Stimulated activated CD4-positive, alpha-beta T cell treated with anti-CD3 and anti-CD28 coated beads, Interleukin-15, amount 100 ng/mL, for 48 hours (primary cell): ENCODE measurements around the gene EHMT1.

Experiments
- DNase-seq, 2 donors: peaks; one replicate each; pipeline ENCODE4 v3.0.0-alpha.2; 2020; ENCODE audit warnings: low read depth in 2 of 2

EHMT1 gene

DNA sequence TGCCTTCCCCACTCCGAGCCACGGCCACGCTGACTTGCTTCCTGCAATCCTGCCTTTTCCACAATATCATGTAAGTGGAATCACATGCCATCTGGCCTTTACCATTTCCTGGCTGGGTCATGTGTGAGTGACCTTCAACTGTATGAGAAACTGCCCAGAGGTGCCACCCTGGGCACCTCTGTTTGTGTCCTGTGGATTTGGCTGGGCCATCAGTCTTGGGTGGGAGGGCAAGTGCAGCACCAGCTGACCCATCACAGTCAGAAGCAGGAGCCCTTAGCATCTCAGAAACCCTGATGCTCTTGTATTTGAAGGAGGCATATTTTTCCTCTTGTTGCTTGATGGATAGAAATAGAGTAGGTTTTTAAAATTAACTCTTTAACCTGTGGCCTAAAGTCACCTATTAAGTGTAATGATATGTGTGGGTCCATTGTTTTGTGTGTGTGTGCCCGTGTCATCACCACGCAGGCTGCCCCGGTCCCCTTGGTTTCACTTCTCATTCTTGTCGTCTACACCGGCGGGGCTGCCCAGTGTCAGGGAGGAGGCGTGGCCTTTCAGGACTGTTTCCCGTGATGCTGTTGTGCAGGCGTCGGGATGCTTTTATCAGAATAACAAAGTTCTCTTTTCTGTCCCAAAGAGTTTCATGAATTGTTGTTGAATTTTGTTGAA is 206.7 kb downstream of the EHMT1 start:
- DNase-seq = no peak

DNA sequence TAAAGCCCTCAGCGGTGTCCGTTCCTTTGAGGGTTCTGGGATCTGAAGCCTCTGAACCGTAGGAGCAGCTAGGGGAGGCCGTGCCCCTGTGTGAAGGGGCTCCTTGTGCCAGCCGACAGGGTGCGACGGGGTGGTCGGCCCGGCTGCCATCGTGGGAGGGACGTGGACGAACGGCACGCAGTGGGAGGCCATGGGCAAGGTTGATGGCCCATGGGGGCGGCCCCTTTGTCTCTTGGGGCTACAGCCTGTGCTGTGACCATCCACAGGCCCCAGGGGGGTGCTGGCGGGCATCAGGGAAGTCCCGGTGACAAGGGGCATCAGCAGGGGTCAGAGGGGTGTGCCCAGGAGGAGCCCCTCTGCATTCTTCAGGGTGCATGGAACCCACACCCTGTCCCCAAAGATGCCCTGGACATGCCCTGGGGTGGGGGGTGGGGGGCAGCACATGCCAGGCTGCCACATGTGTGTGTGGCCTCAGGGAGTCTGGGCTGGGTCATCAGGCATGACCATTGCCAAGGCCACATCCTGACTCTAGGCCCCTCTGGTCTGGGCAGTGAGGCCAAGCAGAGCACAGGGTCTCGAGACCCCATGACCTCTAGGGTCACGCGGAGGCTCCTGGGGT is 209.2 kb downstream of the EHMT1 start:
- DNase-seq = no peak

DNA sequence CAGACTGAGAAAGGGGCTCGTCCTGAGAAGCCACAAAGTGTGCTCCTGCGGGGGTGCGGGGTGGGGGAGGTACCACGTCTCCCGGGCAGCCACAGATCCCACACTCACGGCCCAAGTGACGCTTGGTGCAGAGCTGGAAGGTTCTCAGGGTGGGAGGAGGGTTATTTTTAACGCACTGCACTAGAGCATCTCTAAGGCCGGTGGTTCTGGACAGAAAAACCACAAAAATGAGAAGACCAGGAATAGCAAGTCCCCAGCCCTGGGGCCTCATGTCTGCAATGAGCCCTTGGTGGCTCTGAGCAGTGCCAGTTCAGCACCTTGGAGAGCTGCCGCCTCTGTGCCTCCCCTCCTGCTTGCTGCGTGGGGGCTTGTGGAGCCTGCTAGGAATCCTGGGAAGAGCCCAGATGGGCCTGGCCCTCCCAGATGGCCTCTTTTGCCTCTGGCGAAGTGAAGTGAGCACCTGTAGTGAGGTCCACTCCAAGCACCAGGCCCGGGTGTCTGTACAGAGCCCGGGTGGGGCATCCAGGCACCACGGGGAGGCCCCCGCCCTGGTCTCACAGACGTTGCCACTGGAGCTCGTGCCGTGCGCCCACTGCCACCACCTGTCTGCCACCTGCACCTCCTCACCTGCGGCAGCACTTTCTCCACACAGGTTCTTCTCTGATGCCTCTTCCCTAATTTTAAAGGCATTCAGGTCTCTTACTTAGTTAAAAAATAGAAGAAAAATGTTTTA is 209.9 kb downstream of the EHMT1 start:
- DNase-seq = no peak

DNA sequence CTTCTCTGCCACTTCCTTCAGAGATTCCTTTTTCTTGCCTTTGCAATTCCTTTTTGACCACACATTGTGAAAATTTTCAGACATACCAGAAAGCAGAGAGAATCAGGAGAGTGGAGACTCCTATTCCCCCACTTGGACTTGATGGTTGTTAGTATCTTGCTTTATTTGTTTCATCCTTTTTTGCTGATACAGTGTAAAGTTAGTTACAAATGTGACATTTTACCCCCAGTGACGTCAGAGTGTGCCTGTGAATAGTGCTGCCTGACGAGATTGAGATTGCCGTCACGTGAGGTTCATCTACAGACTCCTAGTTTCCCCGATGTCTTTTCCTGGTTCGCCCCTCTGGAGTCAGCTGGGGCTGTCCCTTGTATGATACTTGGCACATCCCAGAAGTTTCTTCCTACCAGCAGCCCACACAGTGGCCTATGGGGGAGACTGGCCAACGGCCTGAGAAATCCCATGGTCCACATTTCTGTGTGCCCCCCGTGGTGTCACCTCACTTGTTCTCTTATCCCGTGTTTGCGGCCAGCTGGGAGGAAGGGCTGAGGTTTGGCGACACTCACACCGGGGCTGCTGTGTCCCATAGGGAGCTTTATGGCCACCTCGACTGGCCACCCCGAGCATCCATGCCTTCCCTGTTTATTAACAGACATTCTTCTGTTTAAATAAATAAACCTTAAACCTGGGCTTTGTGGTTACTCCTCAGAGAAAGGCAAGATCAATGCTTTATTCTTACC is 210.6 kb downstream of the EHMT1 start:
- DNase-seq = no peak

DNA sequence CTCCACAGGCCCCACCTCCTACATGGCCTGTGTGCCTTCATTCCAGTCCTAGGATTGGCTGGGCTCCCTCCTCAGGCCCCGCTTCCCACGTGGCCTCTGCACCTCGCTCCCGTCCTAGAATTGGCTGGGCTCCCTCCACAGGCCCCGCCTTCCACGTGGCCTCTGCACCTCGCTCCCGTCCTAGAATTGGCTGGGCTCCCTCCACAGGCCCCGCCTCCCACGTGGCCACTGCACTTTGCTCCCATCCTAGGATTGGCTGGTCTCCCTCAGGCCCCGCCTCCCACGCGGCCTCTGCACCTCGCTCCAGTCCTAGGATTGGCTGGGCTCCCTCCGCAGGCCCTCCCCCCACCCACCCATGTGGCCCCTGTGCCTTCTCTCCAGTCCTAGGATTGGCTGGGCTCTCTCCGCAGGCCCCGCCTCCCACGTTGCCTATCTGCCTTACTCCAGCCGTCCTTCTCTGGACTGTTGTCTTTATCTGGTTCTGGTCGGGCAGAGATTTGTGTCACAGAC is 213.4 kb downstream of the EHMT1 start:
- no peak for DNase-seq

DNA sequence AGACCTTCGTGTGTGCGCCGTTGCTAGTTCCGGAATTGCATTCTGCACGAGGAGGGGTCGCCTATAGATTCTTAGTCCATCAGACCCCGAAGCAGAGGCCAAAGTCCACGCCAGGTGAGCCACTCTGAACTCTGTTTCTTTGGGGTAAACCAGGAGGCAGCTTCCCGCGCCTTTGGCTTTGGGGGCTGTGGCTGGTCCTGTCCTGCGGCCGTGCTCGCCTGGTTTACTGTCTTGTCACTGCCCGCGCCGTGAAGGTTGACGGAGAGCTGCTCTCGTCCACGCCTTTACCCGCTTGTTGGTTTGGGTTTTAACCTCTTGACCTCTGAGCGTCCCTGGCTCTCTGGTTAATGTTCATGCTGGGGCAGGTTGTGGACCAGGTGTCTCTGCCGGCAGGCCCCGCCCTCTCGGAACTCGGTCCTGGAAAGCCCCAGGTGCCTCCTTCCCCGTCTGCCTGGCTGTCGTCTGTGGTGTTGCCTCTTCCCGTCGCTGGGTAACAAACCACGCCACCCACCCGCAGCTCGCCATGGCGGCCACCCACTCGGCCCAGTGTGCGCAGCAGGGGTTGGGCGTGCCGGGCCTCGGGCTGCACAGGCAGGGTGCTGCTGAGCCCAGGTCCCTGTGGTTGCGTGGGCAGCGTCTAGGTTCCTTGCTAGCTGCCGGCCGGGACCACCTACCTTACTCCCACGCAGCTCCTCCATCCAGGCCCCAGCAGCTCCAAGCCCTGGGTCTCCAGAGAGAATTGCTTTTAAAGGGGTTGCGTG is 214.2 kb downstream of the EHMT1 start:
- DNase-seq = no peak

DNA sequence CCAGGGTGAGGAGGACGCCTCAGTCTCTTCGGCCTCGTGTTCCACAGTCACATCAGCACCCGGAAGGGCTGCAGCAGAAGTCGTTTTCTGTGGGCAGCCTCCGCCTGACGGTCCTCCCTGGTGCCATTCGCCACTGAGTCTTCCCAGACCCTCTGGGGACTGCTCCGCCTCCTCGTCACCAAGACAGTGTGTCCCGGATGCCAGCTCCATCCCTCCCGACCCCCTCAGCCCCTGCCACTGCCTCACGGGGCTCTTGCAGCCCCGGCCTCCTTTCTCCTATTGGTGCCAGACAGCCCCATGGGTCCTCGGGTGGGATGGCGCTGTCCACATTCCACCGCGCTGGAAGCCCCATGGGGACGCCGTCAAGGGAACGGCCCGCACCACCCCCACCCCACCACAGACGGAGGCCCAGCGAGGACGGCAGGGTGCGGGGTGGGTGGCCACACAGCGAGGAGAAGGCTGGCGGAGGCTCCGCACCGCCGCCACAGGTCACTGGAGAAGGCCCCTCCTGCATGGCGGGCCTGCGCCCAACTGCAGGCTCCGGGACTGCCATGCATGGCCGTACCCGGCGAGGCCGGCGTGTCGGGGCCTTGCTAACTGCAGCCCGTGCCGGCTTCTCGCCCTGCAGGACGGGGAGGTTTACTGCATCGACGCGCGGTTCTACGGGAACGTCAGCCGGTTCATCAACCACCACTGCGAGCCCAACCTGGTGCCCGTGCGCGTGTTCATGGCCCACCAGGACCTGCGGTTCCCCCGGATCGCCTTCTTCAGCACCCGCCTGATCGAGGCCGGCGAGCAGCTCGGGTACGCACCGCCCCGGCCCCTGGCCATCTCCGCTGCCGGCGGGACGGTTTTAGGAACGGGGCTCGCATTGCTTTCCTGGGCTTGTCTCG is 215.2 kb downstream of the EHMT1 start:
- DNase-seq = no peak

DNA sequence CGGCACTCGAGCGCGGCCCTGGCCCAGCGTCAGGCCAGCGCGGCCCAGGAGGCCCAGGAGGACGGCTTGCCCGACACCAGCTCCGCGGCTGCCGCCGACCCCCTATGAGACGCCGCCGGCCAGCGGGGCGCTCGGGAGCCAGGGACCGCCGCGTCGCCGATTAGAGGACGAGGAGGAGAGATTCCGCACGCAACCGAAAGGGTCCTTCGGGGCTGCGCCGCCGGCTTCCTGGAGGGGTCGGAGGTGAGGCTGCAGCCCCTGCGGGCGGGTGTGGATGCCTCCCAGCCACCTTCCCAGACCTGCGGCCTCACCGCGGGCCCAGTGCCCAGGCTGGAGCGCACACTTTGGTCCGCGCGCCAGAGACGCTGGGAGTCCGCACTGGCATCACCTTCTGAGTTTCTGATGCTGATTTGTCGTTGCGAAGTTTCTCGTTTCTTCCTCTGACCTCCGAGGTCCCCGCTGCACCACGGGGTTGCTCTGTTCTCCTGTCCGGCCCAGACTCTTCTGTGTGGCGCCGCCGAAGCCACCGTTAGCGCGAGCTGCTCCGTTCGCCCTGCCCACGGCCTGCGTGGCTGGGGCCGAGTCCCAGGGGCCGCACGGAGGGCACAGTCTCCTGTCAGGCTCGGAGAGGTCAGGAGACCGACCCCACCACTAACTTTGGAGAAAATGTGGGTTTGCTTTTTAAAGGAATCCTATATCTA is 216.2 kb downstream of the EHMT1 start:
- DNase-seq = no peak

DNA sequence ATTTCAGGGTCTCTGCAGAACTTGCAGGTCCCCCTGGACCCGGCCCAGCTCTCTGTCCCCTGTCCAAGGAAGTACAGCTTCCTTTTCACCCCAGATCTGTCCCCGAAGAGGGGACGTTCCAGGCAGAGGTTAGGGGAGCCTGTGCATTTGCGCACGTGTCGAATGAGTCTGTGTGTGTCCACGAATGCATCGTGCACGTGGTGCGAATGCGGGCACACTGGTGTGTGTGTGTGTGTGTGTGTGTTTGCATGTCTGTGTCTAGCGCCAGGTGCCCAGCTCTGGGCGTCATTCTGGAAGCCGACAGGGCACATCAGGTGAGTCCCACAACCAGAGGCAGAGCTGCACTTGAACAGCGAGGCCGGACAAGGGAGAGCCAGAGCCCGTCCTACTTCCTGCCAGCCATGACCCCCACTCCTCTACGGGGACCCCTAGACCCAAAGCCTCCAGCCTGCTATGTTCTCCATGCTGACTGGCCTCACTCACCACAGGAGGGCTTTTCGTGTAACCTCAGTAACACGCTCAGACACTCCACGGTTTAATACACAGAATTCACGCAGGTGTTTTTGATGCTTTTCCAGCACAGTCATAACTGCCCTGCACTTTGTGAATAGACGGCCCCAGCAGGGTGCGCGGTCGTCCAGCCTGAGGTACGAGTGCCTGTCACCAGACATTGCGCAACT is 217.5 kb downstream of the EHMT1 start:
- no peak for DNase-seq

DNA sequence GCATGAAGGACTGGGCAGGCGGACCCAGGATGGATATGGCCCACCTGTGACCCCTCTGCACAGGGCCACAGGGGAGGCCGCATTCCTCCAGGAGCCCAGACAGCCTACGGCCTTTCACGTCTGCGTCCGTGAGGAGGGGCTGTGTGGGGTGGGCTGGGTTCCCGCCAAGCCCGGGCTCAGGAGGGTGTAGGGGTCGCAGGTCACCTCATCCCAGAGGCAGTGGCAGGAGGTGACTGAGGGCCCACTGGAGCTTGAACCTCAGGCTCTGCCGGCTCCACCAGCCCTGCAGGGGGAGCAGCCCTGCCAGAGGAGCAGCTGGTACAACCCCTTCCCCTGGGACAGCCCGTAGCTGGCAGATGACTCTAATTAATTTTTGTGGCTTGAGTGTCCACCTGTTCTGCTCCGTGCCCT is 218.0 kb downstream of the EHMT1 start:
- DNase-seq = no peak

DNA sequence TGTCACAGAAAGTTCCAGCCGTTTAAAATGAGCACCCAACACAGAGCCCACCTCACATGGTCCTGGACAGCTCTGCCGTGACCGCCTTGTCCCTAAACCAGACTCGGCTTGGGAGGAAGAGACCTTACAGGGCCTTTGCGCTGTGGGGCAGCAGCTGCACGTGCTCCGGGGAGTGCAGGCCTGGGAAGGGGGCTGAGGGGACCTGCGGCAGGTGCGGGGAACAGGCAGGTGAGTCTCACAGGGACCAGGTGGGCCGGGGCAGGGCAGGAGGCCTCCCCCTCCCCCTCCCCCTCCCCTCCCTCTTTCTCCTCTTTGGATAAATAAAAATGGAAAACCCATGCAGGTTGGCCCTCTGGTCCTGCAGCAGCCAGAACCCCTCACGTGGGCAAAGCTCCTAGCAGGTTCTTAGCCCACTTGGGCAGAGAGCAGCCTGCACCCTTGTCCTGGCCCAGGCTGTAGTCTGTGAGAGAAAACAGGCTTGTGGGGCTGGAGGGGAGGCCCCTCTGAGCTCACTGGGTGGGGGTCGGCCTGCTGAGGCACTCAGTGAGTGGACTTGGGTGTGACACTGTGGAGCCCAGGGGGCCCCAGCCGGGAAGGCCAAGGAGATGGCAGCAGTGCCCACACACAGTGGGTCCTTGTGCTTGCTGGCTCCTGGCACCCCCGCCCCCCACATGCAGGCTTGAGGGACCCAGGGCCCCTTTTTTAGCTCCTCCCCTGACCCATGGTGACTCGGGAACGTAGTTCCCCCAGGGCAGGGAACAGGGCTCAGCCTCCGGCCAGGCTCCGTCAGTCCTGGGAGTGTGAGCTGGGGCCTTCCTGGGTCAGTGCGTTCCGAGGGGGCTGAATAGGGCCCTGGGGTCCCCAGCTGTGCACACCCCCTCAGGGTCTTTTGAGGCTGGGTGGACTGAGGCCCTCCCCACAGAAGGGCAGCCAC is 218.8 kb downstream of the EHMT1 start:
- DNase-seq = no peak

DNA sequence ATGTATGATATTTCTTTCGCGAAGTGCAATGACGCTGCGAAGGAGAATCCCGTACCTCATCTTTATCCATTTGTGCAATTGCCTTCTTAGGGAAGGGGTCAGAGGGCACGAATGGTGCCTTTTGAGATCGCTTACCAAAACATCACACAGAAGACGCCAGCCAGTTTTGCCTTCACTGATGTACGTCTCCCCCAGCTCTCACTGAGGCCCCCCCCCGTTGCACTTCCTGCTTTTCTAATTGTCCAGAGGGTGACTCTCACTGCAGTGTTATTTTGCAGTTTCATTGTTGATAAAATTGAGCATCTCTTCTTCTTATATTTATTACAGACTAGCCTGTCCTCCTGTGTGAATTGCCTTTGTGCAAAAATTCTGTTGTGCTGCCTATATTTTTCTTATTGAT is 219.8 kb downstream of the EHMT1 start:
- no peak for DNase-seq

DNA sequence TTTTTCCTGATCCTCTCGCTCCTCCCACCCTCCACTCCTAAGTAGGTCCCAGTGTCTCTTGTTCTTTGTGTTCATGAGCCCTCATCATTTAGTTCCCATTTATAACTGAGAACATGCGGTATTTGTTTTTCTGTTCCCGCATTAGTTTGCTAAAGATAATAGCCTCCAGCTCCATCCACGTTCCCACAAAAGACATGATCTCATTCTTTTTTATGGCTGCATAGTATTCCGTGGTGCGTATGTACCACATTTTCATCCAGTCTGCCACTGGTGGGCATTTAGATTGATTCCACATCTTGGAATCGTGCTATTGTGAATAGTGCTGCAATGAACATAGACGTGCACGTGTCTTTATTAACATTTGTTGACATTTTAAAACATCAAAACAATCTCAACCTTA is 224.6 kb downstream of the EHMT1 start:
- no peak for DNase-seq

DNA sequence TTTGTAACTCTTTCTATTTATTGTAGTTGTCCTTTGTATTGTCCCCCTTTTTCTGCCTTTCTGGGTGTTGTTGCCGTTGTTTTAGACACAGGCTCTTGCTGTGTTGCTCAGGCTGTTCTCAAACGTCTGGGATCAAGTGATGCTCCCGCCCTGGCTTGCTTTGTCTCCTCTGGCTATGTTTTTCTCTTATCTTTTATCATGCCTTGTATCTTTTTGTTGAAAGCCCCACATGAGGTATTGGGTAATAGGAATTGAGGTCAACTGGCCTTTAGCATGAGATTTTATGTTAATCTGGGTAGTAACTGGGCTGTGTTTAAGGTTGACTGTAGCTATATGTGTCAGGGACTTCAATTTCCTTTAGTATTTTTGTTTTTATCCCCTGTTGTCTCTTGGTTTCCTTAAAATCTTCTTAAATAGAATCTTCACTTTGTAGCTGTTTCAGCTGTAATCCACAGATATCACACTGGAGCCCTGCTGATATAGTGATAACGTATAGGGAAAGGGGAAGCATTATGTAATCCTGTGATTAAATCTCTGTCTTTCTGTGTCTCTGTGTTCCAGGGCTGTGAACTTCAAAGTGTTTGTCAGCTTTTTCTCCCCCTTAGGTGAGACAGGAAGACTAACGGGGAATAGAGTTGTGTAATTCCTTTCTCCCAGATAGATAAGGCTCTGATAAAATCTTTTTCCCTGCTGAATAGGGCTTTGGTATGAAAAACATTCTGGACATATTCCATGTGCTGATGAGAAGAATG is 232.9 kb downstream of the EHMT1 start:
- DNase-seq = no peak

DNA sequence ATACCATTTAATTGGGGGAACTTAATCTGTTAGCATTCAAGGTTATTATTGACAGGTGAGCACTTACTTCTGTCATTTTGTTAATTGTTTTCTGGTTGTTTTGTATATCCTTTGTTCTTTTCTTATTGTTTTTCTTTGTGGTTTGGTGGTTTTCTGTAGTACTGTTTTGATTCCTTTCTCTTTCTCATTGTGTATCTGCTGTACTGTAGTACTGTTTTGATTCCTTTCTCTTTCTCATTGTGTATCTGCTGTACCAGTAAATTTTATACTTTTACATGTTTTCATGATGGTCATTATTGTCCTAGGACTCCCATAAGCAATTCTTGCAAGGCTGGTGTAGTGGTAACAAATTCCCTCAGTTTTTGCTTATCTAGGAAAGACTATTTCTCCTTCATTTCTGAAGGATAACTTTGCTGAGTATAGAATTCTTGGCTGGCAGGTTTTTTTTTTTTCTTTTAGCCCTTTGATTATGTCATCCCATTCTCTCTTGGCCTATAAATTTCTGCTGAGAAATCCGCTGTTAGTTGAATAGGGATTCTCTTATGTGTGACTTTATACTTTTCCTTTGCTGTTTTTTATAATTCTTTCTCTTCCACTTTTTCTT is 234.7 kb downstream of the EHMT1 start:
- no peak for DNase-seq

DNA sequence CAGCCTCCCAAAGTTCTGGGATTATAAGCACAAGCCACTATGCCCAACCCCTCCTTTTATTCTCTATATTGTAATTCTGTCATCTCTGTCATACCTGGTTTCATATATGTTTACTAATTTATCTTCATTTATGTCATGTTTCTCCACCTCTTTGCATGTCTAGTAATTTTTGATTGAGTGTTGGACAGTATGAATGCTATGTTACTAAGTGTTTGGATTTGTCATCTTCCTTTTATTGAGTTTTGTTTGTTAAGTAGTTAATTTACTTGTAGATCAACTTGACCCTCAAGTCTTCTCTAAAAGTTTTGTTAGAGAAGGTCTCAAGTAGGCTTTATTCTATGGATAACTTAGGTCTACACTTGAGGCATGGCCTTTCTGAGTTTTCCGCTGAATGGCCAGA is 241.6 kb downstream of the EHMT1 start:
- DNase-seq = no peak

DNA sequence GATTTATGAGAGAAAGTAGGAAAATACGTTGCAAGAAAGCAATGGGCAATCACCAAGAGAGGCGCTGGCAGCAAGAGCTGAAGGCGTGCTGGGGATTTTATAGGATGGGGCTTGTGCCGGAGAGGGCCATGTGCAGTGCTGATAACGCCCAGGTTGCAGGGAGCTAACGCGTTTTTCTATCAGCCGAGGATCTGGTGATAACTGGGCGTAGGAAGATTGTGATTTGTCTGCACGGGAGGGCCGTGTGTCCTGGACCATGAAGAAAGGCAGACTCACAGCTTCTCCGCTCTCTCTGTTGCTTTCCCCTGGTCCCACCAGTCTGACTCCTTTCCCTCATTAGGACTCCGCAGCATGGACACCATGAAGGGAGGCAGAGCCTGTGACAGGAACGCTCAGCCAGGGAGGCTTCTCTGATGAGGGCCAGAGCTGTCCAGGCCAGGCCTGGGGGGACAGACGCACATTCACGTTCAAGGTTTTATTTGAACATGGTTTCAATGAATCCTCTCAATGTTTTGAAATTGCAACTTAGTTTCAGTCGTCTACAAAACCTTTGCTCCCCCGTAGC is 246.9 kb downstream of the EHMT1 start:
- DNase-seq = no peak
